DMS53 treated with DMSO at 0.1 percent for 48 hours (cell line): ENCODE data around the gene TMEM130.

ENCODE experiments used
- DNase-seq: peaks from one replicate; lab custom pipeline; 2025; ENCODE audit not compliant: unreplicated experiment; lab: John Stamatoyannopoulos, UW

The TMEM130 gene

DNA sequence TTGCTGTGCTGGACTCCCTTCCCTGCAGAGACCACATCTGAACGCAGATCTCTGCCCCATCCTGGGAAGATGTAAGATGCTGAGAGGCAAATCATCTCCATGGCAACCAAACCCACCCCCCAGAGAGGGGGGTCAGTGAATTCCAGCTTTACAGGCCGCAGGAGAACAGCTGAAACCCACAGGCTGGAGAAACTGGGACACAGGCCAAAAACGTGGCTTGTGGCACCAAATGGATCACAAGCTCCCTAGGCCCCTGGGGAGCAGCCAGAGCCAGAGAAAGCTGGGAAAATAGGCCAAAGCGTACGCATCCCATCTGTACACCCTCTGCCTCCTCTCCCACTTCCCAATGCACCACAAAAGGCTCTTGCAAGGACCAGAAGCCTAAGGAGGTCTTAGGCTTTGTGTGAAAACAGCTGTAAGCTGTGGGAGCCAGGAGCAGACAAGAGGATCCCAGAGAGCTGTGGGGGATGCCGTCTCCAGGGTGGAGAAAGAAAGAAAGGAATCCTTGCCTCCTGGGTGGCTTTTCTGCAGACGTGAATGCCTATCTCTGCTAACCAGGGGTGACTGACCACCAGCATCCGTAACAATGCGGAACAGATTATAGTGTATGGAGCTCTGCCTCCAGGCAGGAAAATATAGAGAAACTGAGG lies 59.5 kb downstream of the TMEM130 start:
- DNase-seq, result no peak

DNA sequence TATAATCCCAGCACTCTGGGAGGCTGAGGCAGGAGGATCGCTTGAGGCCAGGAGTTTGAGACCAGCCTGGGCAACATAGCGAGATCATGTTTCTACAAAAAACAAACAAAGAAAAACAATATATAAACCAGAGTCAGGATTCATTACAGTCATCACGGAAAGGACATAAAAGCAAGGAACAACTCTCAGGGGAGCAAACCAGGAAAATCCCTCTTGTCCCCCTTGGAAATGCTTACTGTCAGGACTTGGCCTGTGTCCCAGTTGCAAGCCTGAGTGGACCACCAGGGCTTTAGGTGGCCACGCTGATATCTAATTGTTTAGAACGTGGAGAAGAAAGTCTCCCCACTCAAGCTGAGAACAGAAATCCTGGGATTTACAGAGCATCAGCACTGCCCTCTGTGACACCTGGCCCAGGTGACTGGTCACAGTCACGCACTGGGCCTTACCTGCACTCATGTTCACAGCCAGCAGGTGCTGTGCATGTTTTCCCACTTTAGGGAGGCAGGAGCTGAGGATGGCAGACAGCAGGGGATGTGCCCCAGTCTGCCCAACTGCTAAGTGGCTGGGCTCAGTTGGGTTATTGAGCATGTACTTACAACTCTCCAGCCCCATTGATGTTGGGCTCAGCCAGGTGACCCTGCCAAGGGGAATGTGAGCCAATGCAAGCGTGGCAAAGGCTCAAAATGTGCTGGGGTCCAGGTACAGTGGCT lies 60.9 kb downstream of the TMEM130 start:
- no peak for DNase-seq

DNA sequence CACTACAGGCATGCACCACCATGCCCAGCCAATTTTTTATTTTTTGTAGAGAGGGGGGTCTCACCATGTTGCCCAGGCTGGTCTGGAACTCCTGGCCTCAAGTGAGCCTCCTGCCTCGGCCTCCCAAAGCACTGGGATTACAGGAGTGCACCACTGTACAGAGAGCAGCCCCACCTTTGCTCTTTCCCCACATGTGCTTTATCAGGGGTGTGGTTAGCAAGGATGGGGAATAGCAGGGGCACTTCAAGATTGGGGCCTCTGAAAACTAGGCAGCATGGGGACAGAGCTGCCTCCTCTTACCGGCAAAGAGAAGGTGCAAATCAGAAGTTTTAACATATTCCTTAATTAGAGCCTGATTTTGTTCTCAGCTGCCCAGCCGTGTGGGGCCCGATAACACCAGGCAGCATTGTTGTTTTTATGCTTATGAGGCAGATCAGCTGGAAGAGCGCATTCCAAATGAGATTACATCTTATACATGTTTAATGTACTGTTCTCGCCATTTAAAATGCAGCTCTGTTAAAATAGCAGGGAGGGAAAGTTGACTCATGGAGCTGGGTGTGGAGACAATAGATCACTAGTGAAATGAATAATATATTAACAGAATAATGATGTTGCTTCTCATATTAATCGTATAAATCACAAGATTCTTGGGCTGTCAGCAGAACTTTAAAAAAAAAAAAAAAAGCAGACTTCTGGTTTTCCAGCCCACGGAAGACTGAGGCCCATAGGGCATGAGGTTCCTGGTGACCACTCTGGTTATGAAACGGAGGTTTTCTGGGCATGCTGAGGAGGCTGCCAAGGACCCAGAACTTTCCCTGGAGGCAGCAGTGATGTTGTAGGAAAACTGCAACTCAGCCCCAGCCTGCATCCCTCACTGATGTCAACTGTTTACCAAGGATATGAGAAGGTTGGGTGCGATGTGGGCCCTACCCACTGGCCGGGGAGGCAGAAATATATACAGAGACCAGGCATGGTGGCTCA lies 62.5 kb downstream of the TMEM130 start:
- DNase-seq, result no peak

DNA sequence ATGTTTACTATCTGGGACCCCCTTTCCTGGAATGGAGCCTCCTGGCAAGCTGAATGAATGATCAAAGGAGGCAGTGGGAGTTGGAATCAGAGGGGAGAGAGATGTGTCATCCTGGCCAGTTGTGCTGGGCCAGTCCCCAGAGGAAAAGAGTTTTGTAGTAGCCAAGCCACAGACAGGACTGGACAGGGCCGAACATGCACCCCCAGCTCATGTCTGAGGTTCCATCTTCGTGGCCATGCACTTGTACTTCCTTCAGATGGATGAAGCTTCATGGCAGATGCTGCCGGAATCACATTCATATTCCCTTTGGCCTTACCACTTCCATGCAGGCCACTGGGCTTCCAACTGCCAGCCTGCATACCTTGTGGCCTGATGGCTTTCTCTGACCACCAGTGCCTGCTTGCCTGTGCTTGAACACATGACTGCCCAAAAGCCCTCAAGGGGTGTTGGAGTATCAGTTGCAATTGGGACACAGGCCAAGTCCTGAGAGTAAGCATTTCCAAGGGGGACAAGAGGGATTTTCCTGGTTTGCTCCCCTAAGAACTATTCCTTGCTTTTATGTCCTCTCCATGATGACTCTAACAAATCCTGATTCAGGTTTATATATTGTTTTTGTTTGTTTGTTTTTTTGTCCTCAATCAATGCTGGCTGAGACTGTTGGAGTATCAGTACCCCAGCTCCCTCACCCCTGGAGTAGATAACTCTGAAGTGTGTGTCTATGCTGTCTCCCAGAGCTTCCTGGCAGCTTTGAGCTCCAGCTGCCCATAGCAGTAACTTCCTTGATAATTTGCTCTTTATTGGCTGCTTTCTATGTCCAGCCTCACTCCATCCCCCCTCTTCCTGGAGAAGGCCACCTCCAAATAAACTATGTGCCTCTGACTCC lies 63.6 kb downstream of the TMEM130 start:
- no peak for DNase-seq

DNA sequence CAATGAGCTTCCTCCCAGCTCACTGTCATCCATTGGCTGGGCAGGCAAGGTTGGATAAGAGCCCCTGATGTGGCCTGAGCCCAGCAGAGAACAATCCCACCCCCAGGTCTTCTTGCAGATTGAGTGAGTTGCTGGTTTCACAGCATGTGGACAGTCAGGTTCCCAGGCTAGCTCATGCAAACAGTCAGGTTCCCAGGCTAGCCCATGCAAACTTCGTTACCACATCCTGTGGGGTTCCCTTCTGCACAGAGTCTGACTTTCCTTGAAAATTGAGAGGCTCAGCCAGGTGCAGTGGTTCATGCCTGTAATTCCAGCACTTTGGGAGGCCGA lies 67.1 kb downstream of the TMEM130 start:
- DNase-seq, result no peak

DNA sequence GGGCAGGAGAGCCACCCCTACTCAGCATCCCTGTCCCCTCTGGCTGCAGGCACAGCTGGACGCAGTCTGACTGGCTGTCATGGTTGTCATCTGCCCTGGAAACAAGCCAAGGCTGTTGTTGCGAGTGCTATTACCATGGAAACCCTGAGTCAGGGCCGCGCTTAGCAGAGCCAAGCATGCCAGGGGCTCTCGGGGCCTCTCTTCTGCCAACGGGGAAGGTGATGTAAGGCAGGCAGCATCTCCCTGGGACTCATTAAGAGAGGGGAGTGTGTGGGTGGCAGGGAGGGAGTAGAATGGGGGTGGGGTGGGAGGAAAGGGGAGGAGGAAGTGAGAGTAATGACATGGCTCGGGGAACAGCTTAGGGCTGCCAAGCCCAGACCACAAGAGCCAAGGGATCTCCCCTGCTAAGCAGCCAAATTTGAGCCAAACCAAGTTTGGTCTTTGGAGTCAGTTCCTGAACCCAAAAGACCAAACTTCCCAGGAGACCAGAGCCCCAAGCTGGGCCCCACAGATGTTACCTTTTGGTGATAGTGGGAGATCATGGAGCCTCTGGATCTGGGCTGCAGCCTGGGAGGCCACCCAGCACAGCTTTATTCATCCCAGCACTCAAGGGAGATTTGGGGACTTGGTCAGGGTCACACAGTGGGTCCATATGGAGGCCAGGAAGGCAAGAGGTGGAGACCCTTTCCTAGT lies 67.6 kb downstream of the TMEM130 start:
- DNase-seq, result no peak

GRCh38 chr7:98800996-98801395 lies 68.8 kb downstream of the TMEM130 start:
- no peak for DNase-seq

- DNase-seq, result no peak
These were observed 72.7 kb downstream of the TMEM130 start for GRCh38 chr7:98797150-98797549.
